Colonic mucosa (tissue), 4 donors: ENCODE results near the gene CACNA1H. TPM values are rescaled to one million over a fixed set of nuclear protein-coding genes. Genes with fewer than 3 reads are reported as not detected.

Experiments used
- DNase-seq: peaks from one replicate; pipeline ENCODE4 v3.0.0-alpha.2; 2020
- H3K27ac ChIP-seq: fragments of 200-600 bp; one replicate; pipeline ENCODE4 v1.8.0; 2021
- H3K27me3 ChIP-seq: fragments of 200-600 bp; one replicate; pipeline ENCODE4 v1.8.0; 2021
- H3K36me3 ChIP-seq: fragments of 200-600 bp; one replicate; pipeline ENCODE4 v1.8.0; 2021
- H3K4me1 ChIP-seq: fragments of 200-600 bp; one replicate; pipeline ENCODE4 v1.8.0; 2021; ENCODE audit warnings: mild to moderate bottlenecking
- H3K4me3 ChIP-seq: fragments of 200-600 bp; one replicate; pipeline ENCODE4 v1.8.0; 2021
- H3K9ac ChIP-seq, 2 donors: one replicate each; pipeline ENCODE4 v1.7.0; 2013; ENCODE audit warnings: control low read depth in 2 of 2, low read depth in 2 of 2, low read length in 2 of 2
- H3K9me3 ChIP-seq: fragments of 200-600 bp; one replicate; pipeline ENCODE4 v1.8.0; 2021
- intact Hi-C: fragments of 100-400 bp; cut with DNase I; formaldehyde crosslinking; loops from one replicate; pipeline ENCODE4 v1.14.1; 2022
- total RNA-seq, 2 donors: library from RNA; stranded (reverse); fragmentation: NEBNext Ultra II Directional in 1 of 2; extraction: Animal tissue kit (Norgen Biotek cat#: 25700) in 1 of 2; gene quantifications; one replicate each; pipeline ENCODE4 v1.2.1, GENCODE V29; 2021
- TF ChIP-seq, protein P1 (sequence below): fragments of 200-600 bp; IDR thresholded peaks from one replicate; pipeline ENCODE4 v1.8.0; 2022; ENCODE audit warnings: antibody characterized with exemption, mild to moderate bottlenecking
- donor health status: healthy.
- donor health status: DM: no; HTN: no; CAD: no.
- donor health status: DM: no; HTN: no; CAD: no.

The CACNA1H gene
- total RNA-seq, 2 donors from 2014 or later, result 2.1 to 14.6 TPM

DNA sequence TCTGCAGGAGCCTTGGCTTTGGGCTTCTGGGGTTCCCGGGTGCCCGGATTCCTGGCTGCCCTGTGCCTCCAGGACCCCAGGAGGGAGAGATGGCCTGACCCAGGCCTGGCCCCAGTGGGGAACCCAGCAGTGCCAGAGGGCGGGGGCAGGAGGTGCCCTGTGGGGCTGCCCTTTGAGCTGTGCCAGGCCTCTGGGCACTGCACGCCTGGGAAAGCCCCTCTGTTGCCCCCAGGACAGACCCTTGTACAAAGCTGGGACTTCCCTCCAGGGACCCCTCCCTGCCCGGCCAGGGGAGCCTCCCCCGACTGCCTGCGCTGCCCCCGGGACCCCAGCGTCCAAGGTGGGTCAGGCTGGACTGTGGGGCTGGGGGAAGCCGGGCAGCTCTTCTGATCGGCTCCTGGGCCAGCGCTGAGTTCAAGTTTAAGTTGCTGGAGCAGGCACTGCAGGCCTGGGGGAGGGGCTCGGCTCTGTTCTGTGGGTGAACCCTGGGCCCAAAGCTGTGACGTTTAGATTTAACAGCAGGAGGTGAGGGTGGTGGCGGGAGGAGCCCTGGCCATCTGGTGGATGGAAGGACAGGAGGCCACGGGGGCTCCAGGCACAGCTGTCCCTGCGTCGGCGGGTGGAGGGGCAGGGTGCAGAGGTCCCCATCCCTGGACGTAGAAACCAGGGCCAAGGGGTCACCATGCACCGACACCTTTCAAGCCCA is 29.2 kb upstream of the CACNA1H start:
- Histone ChIP-seq H3K27me3 (no peaks in the 10 kb centered on the region), H3K9ac (no peak overlapping the region), H3K9me3 (no peaks in the 10 kb centered on the region), H3K4me1 (no peaks in the 10 kb centered on the region), H3K4me3 (no peak overlapping the region), H3K36me3 (no peaks in the 10 kb centered on the region), H3K27ac (no peak overlapping the region)
- DNase-seq, result no peak
- TF ChIP-seq, protein P1, sequence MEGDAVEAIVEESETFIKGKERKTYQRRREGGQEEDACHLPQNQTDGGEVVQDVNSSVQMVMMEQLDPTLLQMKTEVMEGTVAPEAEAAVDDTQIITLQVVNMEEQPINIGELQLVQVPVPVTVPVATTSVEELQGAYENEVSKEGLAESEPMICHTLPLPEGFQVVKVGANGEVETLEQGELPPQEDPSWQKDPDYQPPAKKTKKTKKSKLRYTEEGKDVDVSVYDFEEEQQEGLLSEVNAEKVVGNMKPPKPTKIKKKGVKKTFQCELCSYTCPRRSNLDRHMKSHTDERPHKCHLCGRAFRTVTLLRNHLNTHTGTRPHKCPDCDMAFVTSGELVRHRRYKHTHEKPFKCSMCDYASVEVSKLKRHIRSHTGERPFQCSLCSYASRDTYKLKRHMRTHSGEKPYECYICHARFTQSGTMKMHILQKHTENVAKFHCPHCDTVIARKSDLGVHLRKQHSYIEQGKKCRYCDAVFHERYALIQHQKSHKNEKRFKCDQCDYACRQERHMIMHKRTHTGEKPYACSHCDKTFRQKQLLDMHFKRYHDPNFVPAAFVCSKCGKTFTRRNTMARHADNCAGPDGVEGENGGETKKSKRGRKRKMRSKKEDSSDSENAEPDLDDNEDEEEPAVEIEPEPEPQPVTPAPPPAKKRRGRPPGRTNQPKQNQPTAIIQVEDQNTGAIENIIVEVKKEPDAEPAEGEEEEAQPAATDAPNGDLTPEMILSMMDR, result no peak
- intact Hi-C loops, result no loop called here

DNA sequence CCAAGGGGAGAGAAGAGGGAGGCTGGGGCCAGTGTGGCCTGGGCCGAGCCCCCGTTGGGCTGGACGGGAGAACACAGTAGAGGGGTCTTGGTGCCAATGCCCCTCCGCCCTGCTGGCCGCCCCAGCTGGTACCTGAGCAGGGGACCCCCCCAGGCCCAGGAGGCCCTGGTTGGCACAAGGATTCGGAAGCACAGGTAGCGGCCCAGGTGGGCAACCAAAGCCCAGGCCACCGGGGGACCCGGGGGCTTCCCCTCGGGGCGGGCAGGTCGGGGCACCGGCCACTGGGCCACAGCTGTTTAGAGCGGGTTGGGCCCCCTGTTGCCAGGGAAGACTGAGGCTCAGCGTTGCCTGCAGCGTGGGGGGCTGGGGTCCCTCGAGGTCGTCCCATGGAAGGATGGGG is 28.6 kb upstream of the CACNA1H start:
- Histone ChIP-seq H3K9me3 (no peaks in the 10 kb centered on the region), H3K4me1 (no peaks in the 10 kb centered on the region), H3K27me3 (no peaks in the 10 kb centered on the region), H3K36me3 (no peaks in the 10 kb centered on the region), H3K9ac (no peak overlapping the region), H3K27ac (no peak overlapping the region), H3K4me3 (no peak overlapping the region)
- no peak for DNase-seq
- TF ChIP-seq, protein P1, result no peak
- intact Hi-C loops, result no loop called here

DNA sequence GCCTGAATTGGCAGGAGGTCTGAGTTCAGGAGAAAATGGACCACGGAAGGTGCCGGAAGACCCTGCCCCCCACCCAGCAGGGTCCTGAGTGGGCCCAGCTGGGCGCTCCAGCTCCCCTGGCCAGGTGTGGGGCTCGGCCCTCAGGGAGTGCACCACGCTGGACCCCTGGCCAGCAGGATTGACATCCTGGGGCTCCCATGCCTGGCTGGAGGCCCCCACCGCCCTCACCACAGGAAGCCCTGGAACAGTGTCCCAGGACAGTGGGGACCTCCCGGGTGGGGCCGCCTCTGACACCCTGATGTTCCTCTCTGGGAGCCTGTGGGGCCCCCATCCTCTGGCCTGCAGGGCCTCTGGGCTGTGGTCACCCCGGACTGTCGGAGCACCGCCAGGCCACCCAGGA is 28.1 kb upstream of the CACNA1H start:
- intact Hi-C loops, result no loop called here
- TF ChIP-seq, protein P1, result no peak
- no peak for DNase-seq
- Histone ChIP-seq H3K27me3 (no peaks in the 10 kb centered on the region), H3K27ac (no peak overlapping the region), H3K36me3 (no peaks in the 10 kb centered on the region), H3K4me1 (no peaks in the 10 kb centered on the region), H3K9ac (no peak overlapping the region), H3K4me3 (no peak overlapping the region), H3K9me3 (no peaks in the 10 kb centered on the region)

DNA sequence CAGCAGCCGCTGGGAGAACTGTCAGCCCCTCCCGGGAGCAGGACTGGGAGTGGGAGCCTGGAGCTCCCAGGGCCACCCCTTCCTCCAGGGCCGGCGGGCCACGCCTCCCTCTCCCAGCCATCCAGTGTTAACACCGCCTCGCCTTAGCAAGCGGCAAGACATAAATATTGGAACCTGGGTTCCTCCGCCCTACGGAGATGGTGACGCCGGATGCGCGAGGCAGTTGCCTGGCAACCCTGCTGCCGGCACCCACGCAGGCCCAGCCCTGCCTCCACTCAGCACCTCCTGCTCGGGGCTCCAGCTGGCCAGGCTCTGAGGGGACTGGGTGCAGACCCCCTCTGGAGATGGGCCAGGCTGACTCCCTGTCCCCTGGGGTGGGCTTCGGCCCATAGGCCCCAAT is 27.4 kb upstream of the CACNA1H start:
- H3K4me1 ChIP-seq, result no peaks in the 10 kb centered on the region
- no peaks in the 10 kb centered on the region for H3K36me3 ChIP-seq
- H3K4me3 ChIP-seq, result no peak overlapping the region
- no peak overlapping the region for H3K9ac ChIP-seq
- intact Hi-C loops, result no loop called here
- DNase-seq, result no peak
- H3K9me3 ChIP-seq, result no peaks in the 10 kb centered on the region
- no peak overlapping the region for H3K27ac ChIP-seq
- TF ChIP-seq, protein P1, result no peak
- H3K27me3 ChIP-seq, result no peaks in the 10 kb centered on the region

DNA sequence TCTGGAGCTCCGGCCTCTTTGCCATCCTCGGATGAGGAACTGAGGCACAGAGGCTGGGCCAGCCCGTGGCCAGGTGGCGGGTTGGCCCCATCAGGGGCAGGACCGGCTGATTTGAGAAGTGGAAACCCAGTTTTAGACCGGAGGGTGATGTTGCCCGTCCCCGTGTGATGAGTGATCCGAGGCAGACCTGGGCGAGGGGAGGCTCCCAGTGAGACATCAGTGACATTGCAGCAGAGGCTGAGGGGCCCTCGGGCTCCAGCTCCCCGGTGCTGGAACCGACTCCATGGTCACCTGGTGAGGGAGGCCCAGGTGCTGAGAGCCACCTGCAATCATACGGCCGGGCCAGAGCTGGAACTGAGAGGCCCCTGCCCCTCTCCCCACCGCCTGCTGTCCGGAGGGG is 26.9 kb upstream of the CACNA1H start:
- no peak overlapping the region for H3K27ac ChIP-seq
- H3K27me3 ChIP-seq, result no peaks in the 10 kb centered on the region
- no peak for DNase-seq
- H3K9me3 ChIP-seq, result no peaks in the 10 kb centered on the region
- no peaks in the 10 kb centered on the region for H3K4me1 ChIP-seq
- no peak overlapping the region for H3K9ac ChIP-seq
- intact Hi-C loops, result no loop called here
- no peaks in the 10 kb centered on the region for H3K36me3 ChIP-seq
- TF ChIP-seq, protein P1, result no peak
- H3K4me3 ChIP-seq, result no peak overlapping the region
